SH-SY5Y (cell line): Measurements from ENCODE around the gene ZBED6.

Experiments used
- GATA2 ChIP-seq: IDR thresholded peaks from 2 replicates; pipeline ENCODE4 v1.6.1; 2011; ENCODE audit warnings: mild to moderate bottlenecking, low read depth, low read length
- GATA3 ChIP-seq: IDR thresholded peaks from 2 replicates; pipeline ENCODE4 v1.6.1; 2011; ENCODE audit warnings: low read depth, mild to moderate bottlenecking, low read length, moderate library complexity

Gene ZBED6

DNA sequence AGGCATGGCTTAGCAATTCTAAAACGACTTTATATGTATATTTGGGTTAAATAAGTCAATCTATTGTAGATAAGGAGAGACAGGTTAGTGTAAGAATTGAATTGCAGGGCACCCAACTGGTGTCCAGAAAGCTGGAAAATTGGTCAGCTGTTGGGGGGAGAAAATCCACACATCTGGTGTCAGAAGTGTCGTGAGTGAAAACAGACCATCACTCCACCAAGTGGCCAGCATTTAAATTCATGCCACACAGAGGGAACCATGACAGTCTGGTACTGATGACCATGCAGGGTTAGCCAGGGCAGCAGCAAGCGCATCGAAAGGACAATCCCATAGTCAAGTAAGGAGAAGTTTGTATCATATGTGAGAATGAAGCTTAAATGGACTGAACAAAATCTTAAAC is 18.8 kb upstream of the ZBED6 start:
- TF ChIP-seq GATA2 = no peak
- no peak for TF ChIP-seq GATA3

GRCh38 chr1:203777596-203777995 is 17.8 kb upstream of the ZBED6 start:
- TF ChIP-seq GATA3 (no peak), GATA2 (no peak)

GRCh38 chr1:203778146-203778545 is 17.3 kb upstream of the ZBED6 start:
- TF ChIP-seq GATA2 (no peak), GATA3 (no peak)

- no peak for TF ChIP-seq GATA2
- TF ChIP-seq GATA3 = no peak
Measured at GRCh38 chr1:203778789-203779188, 16.6 kb upstream of the ZBED6 start.

GRCh38 chr1:203781962-203782361 is 13.5 kb upstream of the ZBED6 start:
- no peak for TF ChIP-seq GATA3
- no peak for TF ChIP-seq GATA2

DNA sequence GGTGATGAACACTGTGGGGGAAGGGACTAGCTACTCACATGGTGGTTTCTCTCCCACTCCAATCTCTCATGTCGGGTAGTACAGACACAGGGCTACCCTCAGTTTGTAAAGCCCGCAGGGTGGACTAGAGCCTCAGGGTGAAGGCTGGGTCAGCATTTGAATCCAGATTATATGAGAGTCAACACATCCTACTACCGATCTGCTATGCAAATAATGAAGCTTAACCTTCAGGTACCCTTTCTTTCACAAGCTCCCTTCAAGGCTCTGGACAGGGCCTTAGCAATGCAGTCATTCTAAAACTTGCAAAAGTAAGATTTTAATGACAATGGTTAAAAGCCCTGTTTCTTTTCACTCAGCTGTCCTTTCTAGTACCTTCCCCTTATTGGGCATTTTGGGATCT is 5.5 kb upstream of the ZBED6 start:
- TF ChIP-seq GATA2 (no peak), GATA3 (no peak)

GRCh38 chr1:203791498-203791897 is 3.9 kb upstream of the ZBED6 start:
- TF ChIP-seq GATA2 (no peak), GATA3 (no peak)

- no peak for TF ChIP-seq GATA2
- no peak for TF ChIP-seq GATA3
Measured at GRCh38 chr1:203792486-203792885, 2.9 kb upstream of the ZBED6 start.

GRCh38 chr1:203794764-203795440 is 521 bp upstream of the ZBED6 start:
- no peak for TF ChIP-seq GATA2
- TF ChIP-seq GATA3 = no peak

- TF ChIP-seq GATA3 = no peak
- TF ChIP-seq GATA2 = no peak
Measured at GRCh38 chr1:203796236-203796605, 798 bp downstream of the ZBED6 start.

GRCh38 chr1:203797216-203797615 is 1.8 kb downstream of the ZBED6 start:
- TF ChIP-seq GATA3 (no peak), GATA2 (no peak)

GRCh38 chr1:203797948-203798655 is 2.7 kb downstream of the ZBED6 start:
- no peak for TF ChIP-seq GATA2
- TF ChIP-seq GATA3 = no peak

- TF ChIP-seq GATA3 = no peak
- TF ChIP-seq GATA2 = no peak
Measured at GRCh38 chr1:203799157-203799556, 3.7 kb downstream of the ZBED6 start.

DNA sequence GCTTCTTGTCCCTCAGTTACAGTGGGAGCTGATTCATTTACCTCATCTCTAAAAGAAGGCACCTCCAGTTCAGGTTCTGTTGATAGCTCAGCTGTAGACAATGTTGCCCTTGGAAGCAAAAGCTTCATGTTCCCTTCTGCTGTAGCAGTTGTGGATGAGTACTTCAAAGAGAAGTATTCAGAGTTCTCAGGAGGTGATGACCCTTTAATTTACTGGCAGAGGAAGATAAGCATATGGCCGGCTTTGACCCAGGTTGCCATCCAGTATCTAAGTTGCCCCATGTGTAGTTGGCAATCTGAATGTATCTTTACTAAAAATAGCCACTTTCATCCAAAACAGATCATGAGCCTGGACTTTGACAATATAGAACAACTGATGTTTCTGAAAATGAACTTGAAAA is 4.5 kb downstream of the ZBED6 start:
- TF ChIP-seq GATA3 (no peak), GATA2 (no peak)

DNA sequence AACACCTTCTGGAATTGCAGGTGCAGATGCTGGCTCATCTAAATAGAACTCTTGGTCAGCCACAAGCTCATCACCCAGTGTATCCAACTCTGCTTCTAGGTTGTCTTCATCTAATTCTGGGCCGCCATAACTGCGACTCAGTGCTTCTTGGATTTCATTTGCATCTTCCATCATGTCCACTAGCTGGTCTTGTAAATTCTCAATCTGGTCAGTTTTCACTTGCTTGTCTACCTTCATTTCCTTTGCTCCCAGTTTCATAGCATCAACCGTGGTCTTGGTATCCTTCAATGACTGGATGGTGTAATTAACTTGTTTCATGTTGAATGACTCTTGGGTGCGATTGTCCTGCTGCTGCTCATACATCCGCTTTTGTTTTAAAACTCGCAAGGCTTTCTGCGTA is 10.3 kb downstream of the ZBED6 start:
- TF ChIP-seq GATA2 = no peak
- TF ChIP-seq GATA3 = no peak

DNA sequence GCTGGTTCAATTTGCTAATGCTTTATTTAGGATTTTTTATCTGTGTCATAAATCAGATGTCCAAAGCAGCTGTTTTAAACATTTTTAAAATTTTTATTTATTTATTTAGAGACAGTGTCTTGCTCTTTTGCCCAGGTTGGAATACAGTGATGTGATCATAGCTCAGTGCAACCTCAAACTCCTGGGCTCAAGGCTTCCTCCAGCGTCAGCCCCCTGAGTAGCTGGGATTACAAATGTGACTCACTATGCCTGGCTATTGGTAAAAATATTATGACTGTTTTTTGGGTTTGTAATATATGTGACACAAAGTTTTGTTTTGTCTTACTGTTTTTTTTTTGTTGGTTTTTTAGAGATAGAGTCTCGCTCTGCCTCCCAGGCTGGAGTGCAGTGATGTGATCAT is 11.8 kb downstream of the ZBED6 start:
- TF ChIP-seq GATA3 = no peak
- TF ChIP-seq GATA2 = no peak
